Stomach (tissue), 9 donors: ENCODE data around the gene MLXIPL. TPM values are rescaled to one million over a fixed set of nuclear protein-coding genes. Genes with fewer than 3 reads are reported as not detected.

Source experiments
- DNase-seq, 2 donors: peaks; one replicate each; pipeline versions ENCODE4 v3.0.0 to v3.0.0-alpha.2; 2013 to 2019
- H3K27ac ChIP-seq, 5 donors: fragments of 200-600 bp in 4 of 5; sonication (generic) in 4 of 5; one replicate each; pipeline ENCODE4 v1.5.1; 2013 to 2019; ENCODE audit warnings: mild to moderate bottlenecking in 1 of 5, moderate library complexity in 1 of 5
- H3K27me3 ChIP-seq, 3 donors: fragments of 200-600 bp; sonication (generic); one replicate each; pipeline ENCODE4 v1.5.1; 2017 to 2019; ENCODE audit warnings: mixed run types in 1 of 3
- H3K36me3 ChIP-seq, 4 donors: fragments of 200-600 bp; sonication (generic); 1 replicate in 3 of 4; 2 replicates in 1 of 4; pipeline ENCODE4 v1.5.1; 2016 to 2019
- H3K4me1 ChIP-seq, 4 donors: fragments of 200-600 bp; sonication (generic); one replicate each; pipeline ENCODE4 v1.5.1; 2016 to 2019
- H3K4me3 ChIP-seq, 4 donors: fragments of 200-600 bp; sonication (generic) in 3 of 4; one replicate each; pipeline ENCODE4 v1.5.1; 2016 to 2019; ENCODE audit warnings: mild to moderate bottlenecking in 1 of 4
- H3K9me3 ChIP-seq, 4 donors: fragments of 200-600 bp; sonication (generic); one replicate each; pipeline ENCODE4 v1.5.1; 2016 to 2019
- EP300 ChIP-seq: sonication (generic); formaldehyde crosslinking; IDR thresholded peaks from one replicate; pipeline ENCODE4 v1.6.1; 2017; ENCODE audit warnings: antibody characterized with exemption
- POLR2A ChIP-seq, 4 donors: fragments of 450-650 bp; IDR thresholded peaks; one replicate each; pipeline ENCODE4 v1.6.1; 2016; ENCODE audit warnings: antibody characterized with exemption in 4 of 4, control low read depth in 2 of 4, mild to moderate bottlenecking in 1 of 4, moderate library complexity in 1 of 4
- POLR2AphosphoS5 ChIP-seq, 3 donors: sonication (generic); formaldehyde crosslinking; IDR thresholded peaks; one replicate each; pipeline ENCODE4 v1.6.1; 2016; ENCODE audit warnings: antibody characterized with exemption in 3 of 3
- WGBS, 5 donors: extraction: QIAGEN DNeasy Blood & Tissue Kit in 3 of 5; methylation state at CpG; one replicate each; pipeline versions ENCODE4 v1.1.5 to v1.1.7; 2013 to 2018; 5-methylcytosine and 5-hydroxymethylcytosine counted together
- intact Hi-C: fragments of 100-400 bp; cut with DNase I; formaldehyde crosslinking; loops from one replicate; pipeline ENCODE4 v1.15.1; 2023; ENCODE audit warnings: low total_unique reads
- polyA plus RNA-seq, 3 donors: library from polyadenylated mRNA; stranded (reverse); fragments of 200-250 nt; gene quantifications; one replicate each; pipeline ENCODE4 v1.2.3, GENCODE V29; 2013
- total RNA-seq, 5 donors: library from RNA; depleted of rRNA; stranded (reverse); fragments of >200 nt; gene quantifications; one replicate each; pipeline versions ENCODE4 v1.1.0 to v1.2.3, GENCODE V29; 2014 to 2016
- TF ChIP-seq, protein P1 (sequence below), 7 experiments: fragments of 450-650 bp in 4 of 7; fragments of 200-600 bp in 3 of 7; sonication (generic) in 3 of 7; IDR thresholded peaks; one replicate each; pipeline ENCODE4 v1.5.1; 2016 to 2019; ENCODE audit warnings: antibody characterized with exemption in 7 of 7, control low read depth in 2 of 7, mild to moderate bottlenecking in 1 of 7
- donor health status: healthy with polysubstance abuse.
- donor health status: Bipolar disorder and iron deficiency.
- donor health status: healthy.

MLXIPL gene
- total and polyA plus RNA-seq, 8 donors, result 2.4 to 102 (median 9.2) TPM

DNA sequence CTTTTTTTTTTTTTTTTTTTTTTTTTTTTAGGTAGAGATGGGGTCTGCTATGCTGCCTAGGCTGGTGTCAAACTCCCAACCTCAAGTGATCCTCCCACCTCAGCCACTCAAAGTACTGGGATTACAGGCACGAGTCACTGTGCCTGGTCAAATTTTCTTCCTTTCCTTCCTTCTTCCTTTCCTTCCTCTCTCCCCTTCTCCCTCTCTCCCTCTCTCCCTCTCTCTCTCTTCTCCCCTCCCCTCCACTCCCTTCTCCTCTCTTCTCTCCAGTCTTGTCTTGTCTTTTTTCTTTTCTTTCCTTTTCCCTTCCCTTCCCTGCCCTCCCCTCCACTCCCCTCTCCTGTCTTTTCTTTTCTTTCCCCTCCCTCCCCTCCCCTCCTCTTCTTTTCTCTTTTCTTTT is 7.2 kb upstream of the MLXIPL start:
- no peaks in the 10 kb centered on the region for H3K36me3 ChIP-seq
- H3K4me3 ChIP-seq, result no peak overlapping the region
- intact Hi-C loops, result no loop called here
- no peak for TF ChIP-seq EP300
- TF ChIP-seq, protein P1, sequence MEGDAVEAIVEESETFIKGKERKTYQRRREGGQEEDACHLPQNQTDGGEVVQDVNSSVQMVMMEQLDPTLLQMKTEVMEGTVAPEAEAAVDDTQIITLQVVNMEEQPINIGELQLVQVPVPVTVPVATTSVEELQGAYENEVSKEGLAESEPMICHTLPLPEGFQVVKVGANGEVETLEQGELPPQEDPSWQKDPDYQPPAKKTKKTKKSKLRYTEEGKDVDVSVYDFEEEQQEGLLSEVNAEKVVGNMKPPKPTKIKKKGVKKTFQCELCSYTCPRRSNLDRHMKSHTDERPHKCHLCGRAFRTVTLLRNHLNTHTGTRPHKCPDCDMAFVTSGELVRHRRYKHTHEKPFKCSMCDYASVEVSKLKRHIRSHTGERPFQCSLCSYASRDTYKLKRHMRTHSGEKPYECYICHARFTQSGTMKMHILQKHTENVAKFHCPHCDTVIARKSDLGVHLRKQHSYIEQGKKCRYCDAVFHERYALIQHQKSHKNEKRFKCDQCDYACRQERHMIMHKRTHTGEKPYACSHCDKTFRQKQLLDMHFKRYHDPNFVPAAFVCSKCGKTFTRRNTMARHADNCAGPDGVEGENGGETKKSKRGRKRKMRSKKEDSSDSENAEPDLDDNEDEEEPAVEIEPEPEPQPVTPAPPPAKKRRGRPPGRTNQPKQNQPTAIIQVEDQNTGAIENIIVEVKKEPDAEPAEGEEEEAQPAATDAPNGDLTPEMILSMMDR (IDR thresholded peaks at IDR 0.05), result no peak
- no peak for TF ChIP-seq POLR2A (IDR thresholded peaks at IDR 0.05)
- TF ChIP-seq POLR2AphosphoS5 (IDR thresholded peaks at IDR 0.05), result no peak
- no peaks in the 10 kb centered on the region for H3K9me3 ChIP-seq
- no peak overlapping the region for H3K27ac ChIP-seq
- no peak for DNase-seq
- WGBS, 5 donors, result 13 to 47% (median 26%) methylated on average over 1 of the region's 1 CpG
- H3K4me1 ChIP-seq, result peaks cover 0 to 15% (median 3%) of the 10 kb centered on the region in 4 donors
- peaks cover 0 to 83% (median 20%) of the 10 kb centered on the region in 3 donors for H3K27me3 ChIP-seq

- intact Hi-C loops, result no loop called here
- DNase-seq, result no peak
- peaks cover 11 to 94% (median 46%) of the 10 kb centered on the region in 3 donors for H3K27me3 ChIP-seq
These were observed 4.2 kb upstream of the MLXIPL start for GRCh38 chr7:73628504-73628903.

GRCh38 chr7:73626814-73627213 is 2.5 kb upstream of the MLXIPL start:
- H3K4me3 ChIP-seq, result no peak overlapping the region
- no peak overlapping the region for H3K27ac ChIP-seq
- TF ChIP-seq POLR2AphosphoS5 (IDR thresholded peaks at IDR 0.05), result no peak
- TF ChIP-seq POLR2A (IDR thresholded peaks at IDR 0.05), result no peak
- TF ChIP-seq EP300, result no peak
- peaks cover 17 to 30% (median 23%) of the 10 kb centered on the region in 4 donors for H3K4me1 ChIP-seq
- no peaks in the 10 kb centered on the region for H3K36me3 ChIP-seq
- intact Hi-C loops, result no loop called here
- no peak for DNase-seq
- H3K27me3 ChIP-seq, result peaks cover 11 to 96% (median 62%) of the 10 kb centered on the region in 3 donors
- WGBS, 5 donors, result 28 to 44% (median 42%) methylated on average over 3 of the region's 3 CpGs
- H3K9me3 ChIP-seq, result no peaks in the 10 kb centered on the region

More at GRCh38 chr7:73628504-73628903, 4.2 kb upstream of the MLXIPL start:
- WGBS, 5 donors, result 74 to 87% (median 80%) methylated on average over 4 of the region's 4 CpGs
- Histone ChIP-seq H3K4me3 (no peak overlapping the region), H3K9me3 (no peaks in the 10 kb centered on the region), H3K4me1 (peaks cover 10 to 18% (median 13%) of the 10 kb centered on the region in 4 donors), H3K36me3 (no peaks in the 10 kb centered on the region), H3K27ac (no peak overlapping the region)
- TF ChIP-seq POLR2AphosphoS5 (IDR thresholded peaks at IDR 0.05), result no peak
- TF ChIP-seq POLR2A (IDR thresholded peaks at IDR 0.05), result no peak
- TF ChIP-seq, protein P1 (IDR thresholded peaks at IDR 0.05), result no peak
- TF ChIP-seq EP300, result no peak

- intact Hi-C loops, result no loop called here
- TF ChIP-seq, protein P1 (IDR thresholded peaks at IDR 0.05), result no peak
- TF ChIP-seq POLR2A (IDR thresholded peaks at IDR 0.05), result no peak
- no peak for TF ChIP-seq POLR2AphosphoS5 (IDR thresholded peaks at IDR 0.05)
- TF ChIP-seq EP300, result no peak
- H3K9me3 ChIP-seq, result no peaks in the 10 kb centered on the region
- no peak overlapping the region for H3K27ac ChIP-seq
- 88 to 97% (median 94%) methylated on average over 11 of the region's 11 CpGs for WGBS, 5 donors
- no peaks in the 10 kb centered on the region for H3K36me3 ChIP-seq
- no peak for DNase-seq
- H3K4me1 ChIP-seq, result peaks cover 17 to 30% (median 23%) of the 10 kb centered on the region in 4 donors
- H3K4me3 ChIP-seq, result no peak overlapping the region
- H3K27me3 ChIP-seq, result peaks cover 11 to 96% (median 70%) of the 10 kb centered on the region in 3 donors
These were observed 954 bp upstream of the MLXIPL start for GRCh38 chr7:73625276-73625675.

GRCh38 chr7:73624669-73625001 is 313 bp upstream of the MLXIPL start:
- Histone ChIP-seq H3K9me3 (no peaks in the 10 kb centered on the region), H3K4me1 (peaks cover 17 to 30% (median 23%) of the 10 kb centered on the region in 4 donors), H3K27ac (no peak overlapping the region), H3K27me3 (peaks cover 11 to 92% (median 70%) of the 10 kb centered on the region in 3 donors), H3K4me3 (peak overlapping the region; percentile 46 to 63 (median 50)), H3K36me3 (no peaks in the 10 kb centered on the region)
- TF ChIP-seq, protein P1 (IDR thresholded peaks at IDR 0.05), result no peak
- no peak for TF ChIP-seq POLR2A (IDR thresholded peaks at IDR 0.05)
- TF ChIP-seq EP300, result no peak
- no peak for TF ChIP-seq POLR2AphosphoS5 (IDR thresholded peaks at IDR 0.05)
- intact Hi-C loops, result no loop called here
- DNase-seq, result no peak
- WGBS, 5 donors, result 39 to 47% (median 41%) methylated on average over 8 to 9 of the region's 9 CpGs
